ENCODE measurements around the gene VANGL2. TPM values are rescaled to one million over a fixed set of nuclear protein-coding genes. Genes with fewer than 3 reads are reported as not detected.

VANGL2 gene
- total RNA-seq, 2 experiments from 2014 or later, result not detected

GRCh38 chr1:160358073-160358472 lies 42.3 kb upstream of the VANGL2 start:
- POLR2A ChIA-PET, result no interaction called here
- H3K36me3 Mint-ChIP-seq (ENCODE audit: low read depth), result peaks cover 78% of the 10 kb centered on the region
- no peak for ATAC-seq (ENCODE audit: poor library complexity)

GRCh38 chr1:160359559-160360226 lies 40.7 kb upstream of the VANGL2 start:
- DNase-seq, result no peak
- no peaks in the 10 kb centered on the region for H3K27me3 ChIP-seq (ENCODE audit: control insufficient read depth in 1 of 2, insufficient read depth in 2 of 2, low read length in 2 of 2)
- H3K27me3 Mint-ChIP-seq, result no peaks in the 10 kb centered on the region
- intact Hi-C loops (cut with DNase I, micrococcal nuclease), result no loop called here
- no peak for TF ChIP-seq CTCF (IDR thresholded peaks at IDR 0.05)
- H3K4me3 Mint-ChIP-seq, result no peak overlapping the region
- no peaks in the 10 kb centered on the region for H3K4me1 ChIP-seq (ENCODE audit: insufficient read depth, low read length)
- H3K27ac Mint-ChIP-seq, result no peak overlapping the region
- H3K27ac ChIP-seq (ENCODE audit: low read depth in 1 of 2, low read length in 2 of 2), result no peak overlapping the region
- H3K9me3 Mint-ChIP-seq, result no peaks in the 10 kb centered on the region
- H3K4me3 ChIP-seq (ENCODE audit: low read length), result no peak overlapping the region
- no peak for ATAC-seq (ENCODE audit: poor library complexity)
- H3K9me3 ChIP-seq (ENCODE audit: control insufficient read depth in 1 of 2, insufficient read depth in 1 of 2, low read length in 2 of 2), result no peaks in the 10 kb centered on the region
- peaks cover 49% of the 10 kb centered on the region for H3K36me3 ChIP-seq (ENCODE audit: insufficient read depth, low read length)
- ChIA-PET CTCF (no interaction called here), POLR2A (no interaction called here)
- no peaks in the 10 kb centered on the region for H3K4me1 Mint-ChIP-seq (ENCODE audit: low read depth)
- H3K36me3 Mint-ChIP-seq (ENCODE audit: low read depth), result peaks cover 62% of the 10 kb centered on the region

More at GRCh38 chr1:160358073-160358472, 42.3 kb upstream of the VANGL2 start:
- H3K36me3 ChIP-seq (ENCODE audit: insufficient read depth, low read length), result peaks cover 66% of the 10 kb centered on the region
- no peaks in the 10 kb centered on the region for H3K9me3 Mint-ChIP-seq
- H3K4me1 Mint-ChIP-seq (ENCODE audit: low read depth), result no peaks in the 10 kb centered on the region
- no peak overlapping the region for H3K4me3 Mint-ChIP-seq
- DNase-seq, result no peak
- no peaks in the 10 kb centered on the region for H3K27me3 Mint-ChIP-seq
- no peaks in the 10 kb centered on the region for H3K27me3 ChIP-seq (ENCODE audit: control insufficient read depth in 1 of 2, insufficient read depth in 2 of 2, low read length in 2 of 2)
- no peak overlapping the region for H3K27ac Mint-ChIP-seq
- H3K4me3 ChIP-seq (ENCODE audit: low read length), result no peak overlapping the region
- H3K4me1 ChIP-seq (ENCODE audit: insufficient read depth, low read length), result no peaks in the 10 kb centered on the region
- no peak for TF ChIP-seq CTCF (IDR thresholded peaks at IDR 0.05)
- CTCF ChIA-PET, result interaction anchor here (0.5 kb wide), 1 partner anchor 632 kb away, joined by 3 read pairs; no protein-coding TSS in a partner anchor
- no peaks in the 10 kb centered on the region for H3K9me3 ChIP-seq (ENCODE audit: control insufficient read depth in 1 of 2, insufficient read depth in 1 of 2, low read length in 2 of 2)
- no peak overlapping the region for H3K27ac ChIP-seq (ENCODE audit: low read depth in 1 of 2, low read length in 2 of 2)
- intact Hi-C loops (cut with DNase I, micrococcal nuclease), result no loop called here

GRCh38 chr1:160360227-160360695 lies 40.1 kb upstream of the VANGL2 start:
- no peaks in the 10 kb centered on the region for H3K27me3 Mint-ChIP-seq
- no peak overlapping the region for H3K27ac Mint-ChIP-seq
- no peak for TF ChIP-seq CTCF (IDR thresholded peaks at IDR 0.05)
- Histone ChIP-seq H3K4me1 (ENCODE audit: insufficient read depth, low read length) (no peaks in the 10 kb centered on the region), H3K36me3 (ENCODE audit: insufficient read depth, low read length) (peaks cover 44% of the 10 kb centered on the region), H3K4me3 (ENCODE audit: low read length) (no peak overlapping the region), H3K9me3 (ENCODE audit: control insufficient read depth in 1 of 2, insufficient read depth in 1 of 2, low read length in 2 of 2) (no peaks in the 10 kb centered on the region), H3K27me3 (ENCODE audit: control insufficient read depth in 1 of 2, insufficient read depth in 2 of 2, low read length in 2 of 2) (no peaks in the 10 kb centered on the region), H3K27ac (ENCODE audit: low read depth in 1 of 2, low read length in 2 of 2) (no peak overlapping the region)
- intact Hi-C loops (cut with DNase I, micrococcal nuclease), result no loop called here
- H3K4me3 Mint-ChIP-seq, result no peak overlapping the region
- ChIA-PET CTCF (interaction anchor here (0.7 kb wide), 1 partner anchor 247 kb away, joined by 3 read pairs; no protein-coding TSS in a partner anchor), POLR2A (no interaction called here)
- ATAC-seq (ENCODE audit: poor library complexity) (no peak), DNase-seq (no peak)
- H3K9me3 Mint-ChIP-seq, result no peaks in the 10 kb centered on the region
- no peaks in the 10 kb centered on the region for H3K4me1 Mint-ChIP-seq (ENCODE audit: low read depth)
- peaks cover 56% of the 10 kb centered on the region for H3K36me3 Mint-ChIP-seq (ENCODE audit: low read depth)
